Nephron (organoid): Measurements from ENCODE around the gene NSL1.

Experiments
- H3K27ac Mint-ChIP-seq, 3 experiments: 2 replicates each; pipeline ENCODE4 v1.8.0; 2020; ENCODE audit warnings: mixed read lengths in 3 of 3, mild to moderate bottlenecking in 2 of 3, moderate library complexity in 1 of 3
- H3K27me3 Mint-ChIP-seq: 2 replicates; pipeline ENCODE4 v1.8.0; 2021; ENCODE audit warnings: low read depth, mild to moderate bottlenecking, moderate library complexity, mixed read lengths
- H3K36me3 Mint-ChIP-seq: 2 replicates; pipeline ENCODE4 v1.8.0; 2020; ENCODE audit warnings: low read depth, mixed read lengths
- H3K4me1 Mint-ChIP-seq: 2 replicates; pipeline ENCODE4 v1.8.0; 2020; ENCODE audit warnings: mixed read lengths
- H3K4me3 Mint-ChIP-seq, 3 experiments: 2 replicates each; pipeline ENCODE4 v1.8.0; 2020; ENCODE audit warnings: mild to moderate bottlenecking in 3 of 3, mixed read lengths in 3 of 3, moderate library complexity in 2 of 3
- H3K9me3 Mint-ChIP-seq: 2 replicates; pipeline ENCODE4 v1.8.0; 2020; ENCODE audit warnings: mixed read lengths
- CTCF ChIP-seq, 3 experiments: fragments of 200-600 bp; sonication (generic); IDR thresholded peaks; one replicate each; pipeline ENCODE4 v1.5.0; 2021; ENCODE audit warnings: antibody characterized with exemption in 3 of 3; ENCODE audit not compliant: unreplicated experiment in 3 of 3

NSL1 gene

GRCh38 chr1:212722270-212722957 lies 69.2 kb downstream of the NSL1 start:
- H3K4me3 Mint-ChIP-seq = no peak overlapping the region
- peaks cover 18% of the 10 kb centered on the region for H3K9me3 Mint-ChIP-seq
- H3K27ac Mint-ChIP-seq = no peak overlapping the region
- TF ChIP-seq CTCF (IDR thresholded peaks at IDR 0.05; ENCODE audit: unreplicated experiment in 3 of 3) = no peak
- no peaks in the 10 kb centered on the region for H3K4me1 Mint-ChIP-seq
- peaks cover 35% of the 10 kb centered on the region for H3K36me3 Mint-ChIP-seq
- no peaks in the 10 kb centered on the region for H3K27me3 Mint-ChIP-seq

- no peak for TF ChIP-seq CTCF (IDR thresholded peaks at IDR 0.05; ENCODE audit: unreplicated experiment in 3 of 3)
- Mint-ChIP-seq H3K27ac (no peak overlapping the region), H3K4me3 (no peak overlapping the region), H3K27me3 (no peaks in the 10 kb centered on the region), H3K36me3 (peaks cover 29% of the 10 kb centered on the region), H3K9me3 (peaks cover 17% of the 10 kb centered on the region), H3K4me1 (no peaks in the 10 kb centered on the region)
These were observed 70.0 kb downstream of the NSL1 start for GRCh38 chr1:212721388-212722247.

- no peak overlapping the region for H3K27ac Mint-ChIP-seq
- peaks cover 13% of the 10 kb centered on the region for H3K36me3 Mint-ChIP-seq
These were observed 71.9 kb downstream of the NSL1 start for GRCh38 chr1:212719633-212720032.

GRCh38 chr1:212718499-212718898 lies 73.1 kb downstream of the NSL1 start:
- Mint-ChIP-seq H3K36me3 (peaks cover 6% of the 10 kb centered on the region), H3K27ac (no peak overlapping the region), H3K27me3 (no peaks in the 10 kb centered on the region), H3K4me1 (no peaks in the 10 kb centered on the region), H3K9me3 (peaks cover 3% of the 10 kb centered on the region), H3K4me3 (no peak overlapping the region)
- TF ChIP-seq CTCF (IDR thresholded peaks at IDR 0.05; ENCODE audit: unreplicated experiment in 3 of 3) = no peak

More at GRCh38 chr1:212719633-212720032, 71.9 kb downstream of the NSL1 start:
- TF ChIP-seq CTCF (IDR thresholded peaks at IDR 0.05; ENCODE audit: unreplicated experiment in 3 of 3) = no peak
- Mint-ChIP-seq H3K4me3 (no peak overlapping the region), H3K27me3 (no peaks in the 10 kb centered on the region), H3K9me3 (peaks cover 7% of the 10 kb centered on the region), H3K4me1 (no peaks in the 10 kb centered on the region)

- Mint-ChIP-seq H3K4me3 (no peak overlapping the region), H3K36me3 (no peaks in the 10 kb centered on the region), H3K9me3 (no peaks in the 10 kb centered on the region), H3K4me1 (no peaks in the 10 kb centered on the region), H3K27me3 (no peaks in the 10 kb centered on the region), H3K27ac (no peak overlapping the region)
- TF ChIP-seq CTCF (IDR thresholded peaks at IDR 0.05; ENCODE audit: unreplicated experiment in 3 of 3) = no peak
These were observed 75.4 kb downstream of the NSL1 start for GRCh38 chr1:212716161-212716560.
